MV-4-11 (cell line): ENCODE data around the gene COMT.
"Not testable (repeated sequence)": the region's sequence is repeated elsewhere in the genome, so short reads cannot be mapped to it uniquely, and the experiment has no call there.

ENCODE experiments used
- DNase-seq: peaks from one replicate; lab custom pipeline; 2025; lab: John Stamatoyannopoulos, UW

Gene COMT

DNA sequence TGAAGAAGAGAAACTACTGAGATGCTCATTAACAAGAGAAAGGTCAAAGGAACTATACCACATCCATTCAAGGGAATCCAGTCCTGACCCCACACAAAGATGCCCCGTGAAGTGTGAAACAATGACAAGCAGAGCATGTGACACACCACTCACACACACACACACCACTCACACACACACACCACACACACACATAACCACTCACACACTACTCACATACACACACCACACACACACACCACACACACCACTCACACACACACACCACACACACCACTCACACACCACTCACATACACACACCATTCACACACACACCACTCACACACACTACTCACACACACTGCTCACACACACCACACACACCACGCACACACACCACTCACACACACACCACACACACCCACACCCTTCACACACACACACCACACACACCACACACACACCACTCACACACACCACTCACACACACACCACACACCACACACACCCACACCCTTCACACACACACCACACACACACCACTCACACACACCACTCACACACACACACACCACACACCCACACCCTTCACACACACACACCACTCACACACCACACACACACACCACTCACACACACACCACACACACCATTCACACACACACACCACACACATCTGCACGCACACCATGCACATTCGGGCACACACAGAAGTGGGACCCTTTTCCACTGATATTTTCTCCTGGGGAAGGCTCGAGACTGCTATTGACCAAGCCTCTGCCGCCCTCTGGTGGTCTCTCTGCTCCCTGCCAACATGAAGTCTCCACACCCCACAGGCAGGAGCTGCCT is 32.0 kb upstream of the COMT start:
- DNase-seq, result peak; percentile 68

GRCh38 chr22:19910180-19910744 is 31.3 kb upstream of the COMT start:
- DNase-seq, result no peak

- DNase-seq, result no peak
Observed at GRCh38 chr22:19911540-19912270, 29.9 kb upstream of the COMT start.

- DNase-seq, result no peak
Observed at GRCh38 chr22:19912271-19912999, 29.1 kb upstream of the COMT start.

DNA sequence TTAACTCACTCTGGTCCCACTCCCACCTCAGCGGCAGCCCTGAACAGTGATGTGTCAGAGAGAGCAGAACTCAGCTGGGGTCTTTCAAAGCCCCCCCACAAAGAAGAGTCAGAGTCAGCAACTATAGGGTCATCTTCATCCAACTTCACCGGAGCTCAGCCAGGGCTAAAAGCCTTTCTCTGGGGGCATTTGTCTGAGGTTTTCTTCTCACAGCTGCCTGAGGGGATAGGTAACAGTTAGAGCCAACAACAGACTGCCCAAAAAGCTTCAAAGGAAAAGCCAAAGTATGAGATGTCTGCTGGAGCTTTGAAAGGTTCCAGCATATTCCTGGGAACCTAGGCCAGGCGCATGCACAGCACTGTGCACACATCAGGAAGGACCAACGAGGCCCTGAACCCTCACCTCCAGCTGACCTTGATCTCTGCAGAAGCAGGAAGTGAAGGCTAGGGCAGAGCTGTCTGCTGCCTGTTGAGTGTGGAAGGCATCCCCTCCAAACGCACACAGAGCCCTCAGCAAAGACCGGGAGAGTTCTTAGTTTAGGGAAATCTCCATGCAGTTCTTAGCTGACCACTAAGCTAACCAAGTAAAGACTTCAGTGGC is 28.1 kb upstream of the COMT start:
- DNase-seq, result no peak

- no peak for DNase-seq
Observed at GRCh38 chr22:19914201-19914943, 27.2 kb upstream of the COMT start.

- DNase-seq, result no peak
Observed at GRCh38 chr22:19915287-19915954, 26.2 kb upstream of the COMT start.

- no peak for DNase-seq
Observed at GRCh38 chr22:19916006-19916405, 25.6 kb upstream of the COMT start.

DNA sequence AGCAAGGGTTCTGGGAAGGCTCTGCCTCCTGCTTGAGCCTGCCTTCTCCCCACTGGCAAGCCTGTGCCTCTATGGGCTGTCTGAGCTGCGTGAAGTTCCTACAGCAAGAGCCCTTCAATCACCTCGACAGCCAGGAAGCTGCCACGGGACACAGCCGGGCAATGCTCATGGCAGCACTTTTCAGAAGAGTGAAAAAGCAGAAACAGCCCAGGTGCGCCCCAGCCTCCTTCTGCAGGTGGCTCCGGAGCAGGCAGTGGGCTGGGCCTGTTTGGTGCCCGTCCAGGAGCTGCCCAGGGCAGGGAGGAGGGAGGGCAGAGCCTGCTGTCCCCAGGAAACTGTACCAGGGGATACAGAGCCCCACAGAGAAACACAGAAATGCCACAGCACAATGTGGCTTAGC is 24.6 kb upstream of the COMT start:
- DNase-seq, result no peak

GRCh38 chr22:19917389-19918138 is 24.0 kb upstream of the COMT start:
- DNase-seq, result no peak

GRCh38 chr22:19918332-19919106 is 23.1 kb upstream of the COMT start:
- DNase-seq, result no peak

DNA sequence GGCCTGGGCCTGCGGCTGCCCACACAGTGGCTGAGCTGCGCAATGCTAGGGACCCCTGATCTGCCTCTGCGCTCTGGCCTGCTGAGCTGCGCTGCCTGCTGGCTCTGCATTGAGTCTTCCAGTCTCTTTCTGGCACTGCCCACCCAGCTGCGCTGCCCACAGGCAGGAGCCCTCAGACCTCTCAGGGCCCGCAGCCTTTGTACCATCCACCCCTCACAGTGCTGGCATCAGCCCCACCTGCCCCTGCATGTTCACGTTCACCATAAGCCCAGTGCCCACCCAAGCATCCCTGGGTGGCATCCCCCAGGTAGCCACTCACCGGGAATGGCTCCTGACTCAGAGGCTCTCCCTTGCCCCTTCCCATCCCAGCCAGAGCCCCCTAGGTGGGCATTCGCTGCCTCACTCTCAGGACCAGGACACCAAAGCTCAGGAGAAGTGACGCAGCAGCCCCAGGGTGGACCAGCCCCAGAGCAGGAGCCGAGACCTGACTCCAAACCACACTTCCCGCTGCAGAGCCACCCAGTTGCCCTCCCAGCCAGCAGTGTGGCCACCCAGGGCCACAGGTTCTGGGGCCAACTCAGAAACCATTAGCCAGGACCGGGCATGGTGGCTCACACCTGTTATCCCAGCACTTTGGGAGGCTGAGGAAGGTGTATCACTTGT is 21.7 kb upstream of the COMT start:
- DNase-seq, result no peak

DNA sequence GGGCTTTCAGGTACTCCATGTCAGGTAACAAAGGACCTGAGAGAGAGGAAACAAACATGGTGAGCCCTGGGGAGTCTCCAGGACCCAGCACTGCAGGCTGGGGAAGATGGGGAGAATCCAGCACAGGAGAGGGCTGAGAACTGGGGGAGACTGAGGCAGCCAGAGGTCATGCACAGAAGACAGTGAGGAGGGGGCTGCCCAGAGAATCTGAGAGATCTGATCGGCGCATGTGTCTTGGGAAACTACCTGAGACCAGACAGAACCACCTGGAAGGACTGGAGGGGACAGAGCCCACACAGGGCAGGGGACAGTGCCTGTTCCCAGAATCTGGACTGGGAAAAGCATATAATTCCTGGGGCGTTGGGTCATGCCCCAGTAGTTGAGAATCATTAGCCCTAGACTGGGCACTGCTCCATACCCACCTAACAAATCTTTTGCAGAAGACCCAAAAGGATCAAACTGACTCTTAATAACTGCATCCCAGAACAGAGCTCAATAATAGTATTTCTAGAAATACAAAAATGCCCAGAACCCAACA is 20.0 kb upstream of the COMT start:
- no peak for DNase-seq

- DNase-seq, result no peak
Observed at GRCh38 chr22:19923914-19924513, 17.6 kb upstream of the COMT start.

DNA sequence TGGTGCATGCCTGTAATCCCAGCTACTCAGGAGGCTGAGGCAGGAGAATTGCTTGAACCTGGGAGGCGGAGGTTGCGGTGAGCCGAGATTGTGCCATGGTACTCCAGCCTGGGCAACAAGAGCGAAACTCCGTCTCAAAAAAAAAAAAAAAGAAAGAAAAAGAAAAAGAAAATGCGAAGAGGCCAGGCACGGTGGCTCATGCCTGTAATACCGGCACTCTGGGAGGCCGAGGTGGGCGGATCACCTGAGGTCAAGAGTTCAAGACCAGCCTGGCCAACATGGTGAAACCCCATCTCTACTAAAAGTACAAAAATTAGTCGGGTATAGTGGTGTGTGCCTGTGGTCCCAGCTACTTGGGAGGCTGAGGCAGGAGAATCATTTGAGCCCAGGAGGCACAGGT is 15.5 kb upstream of the COMT start:
- DNase-seq, result not testable (repeated sequence)

- DNase-seq, result no peak
Observed at GRCh38 chr22:19927696-19928095, 13.9 kb upstream of the COMT start.

GRCh38 chr22:19928207-19928606 is 13.4 kb upstream of the COMT start:
- DNase-seq, result peak; percentile 11
